Measurements from ENCODE around the gene PECR.
A peak's percentile ranks its signal among the peaks of the same experiment; 100 is the strongest.
"Not testable (repeated sequence)": the region's sequence is repeated elsewhere in the genome, so short reads cannot be mapped to it uniquely, and the experiment has no call there.

Gene PECR

GRCh38 chr2:216023055-216023648, 58.5 kb downstream of the PECR start:
- DNase-seq: peak; percentile 72 to 76 (median 76)

- DNase-seq: peak in 2 of 3 donors; percentile 41 to 66
These were observed 59.6 kb downstream of the PECR start for GRCh38 chr2:216021768-216022565.

- no peak for DNase-seq
These were observed 62.9 kb downstream of the PECR start for GRCh38 chr2:216018709-216019108.

- DNase-seq: peak; percentile 75 to 88 (median 87)
These were observed 64.2 kb downstream of the PECR start for GRCh38 chr2:216017365-216017764.

GRCh38 chr2:216016581-216016980, 65.0 kb downstream of the PECR start:
- no peak for DNase-seq

GRCh38 chr2:216015722-216016464, 65.7 kb downstream of the PECR start:
- peak in 2 of 3 donors; percentile 62 to 66 for DNase-seq

- no peak for DNase-seq
These were observed 66.6 kb downstream of the PECR start for GRCh38 chr2:216014986-216015385.

- DNase-seq: no peak
These were observed 67.6 kb downstream of the PECR start for GRCh38 chr2:216014006-216014405.

GRCh38 chr2:216013080-216013909, 68.3 kb downstream of the PECR start, which contains the start of gene MREG:
Gene MREG (minus strand): TSS chr2:216013551. CDS start chr2:216013327, 224 bp downstream.
- DNase-seq: peak; percentile 93 to 96 (median 96)

- no peak for DNase-seq
These were observed 68.9 kb downstream of the PECR start for GRCh38 chr2:216012830-216013079.

GRCh38 chr2:216012133-216012829, 69.3 kb downstream of the PECR start:
- DNase-seq: peak; percentile 70 to 72 (median 72)

GRCh38 chr2:216009215-216009614, 72.4 kb downstream of the PECR start:
- not testable (repeated sequence) for DNase-seq

GRCh38 chr2:216008387-216008786, 73.2 kb downstream of the PECR start:
- no peak for DNase-seq

GRCh38 chr2:216006164-216006663, 75.4 kb downstream of the PECR start:
- peak; percentile 96 to 100 (median 99) for DNase-seq

GRCh38 chr2:216004697-216005283, 76.8 kb downstream of the PECR start:
- peak; percentile 93 to 98 (median 96) for DNase-seq

GRCh38 chr2:216003876-216004696, 77.5 kb downstream of the PECR start:
- DNase-seq: no peak

GRCh38 chr2:216002693-216003092, 78.9 kb downstream of the PECR start:
- no peak for DNase-seq

GRCh38 chr2:216002101-216002678, 79.4 kb downstream of the PECR start:
- DNase-seq: no peak

GRCh38 chr2:216001216-216002100, 80.2 kb downstream of the PECR start:
- peak in 2 of 3 donors; percentile 42 to 59 for DNase-seq
